HG02870 (cell line): ENCODE data around the gene POU3F1.

Source experiments
- ATAC-seq: cut with Tn5 transposase; IDR thresholded peaks from one replicate; pipeline ENCODE4 v1.9.1; 2021; ENCODE audit warnings: mild to moderate bottlenecking, moderate library complexity; ENCODE audit not compliant: unreplicated experiment

Gene POU3F1

GRCh38 chr1:38029081-38029681 lies 17.4 kb downstream of the POU3F1 start:
- no peak for ATAC-seq

- no peak for ATAC-seq
Measured at GRCh38 chr1:38028671-38029070, 17.9 kb downstream of the POU3F1 start.

GRCh38 chr1:38028105-38028591 lies 18.4 kb downstream of the POU3F1 start:
- peak; percentile 77 for ATAC-seq

GRCh38 chr1:38027201-38028104 lies 19.1 kb downstream of the POU3F1 start:
- ATAC-seq = no peak

- no peak for ATAC-seq
Measured at GRCh38 chr1:38026592-38027200, 19.9 kb downstream of the POU3F1 start.

- no peak for ATAC-seq
Measured at GRCh38 chr1:38025664-38026063, 20.9 kb downstream of the POU3F1 start.

GRCh38 chr1:38025233-38025632 lies 21.4 kb downstream of the POU3F1 start:
- ATAC-seq = no peak

GRCh38 chr1:38022810-38023209 lies 23.8 kb downstream of the POU3F1 start:
- ATAC-seq = no peak

- ATAC-seq = no peak
Measured at GRCh38 chr1:38021969-38022368, 24.6 kb downstream of the POU3F1 start.

GRCh38 chr1:38020396-38020795 lies 26.2 kb downstream of the POU3F1 start:
- no peak for ATAC-seq

- ATAC-seq = no peak
Measured at GRCh38 chr1:38018864-38019343, 27.7 kb downstream of the POU3F1 start.

GRCh38 chr1:38015978-38016725 lies 30.4 kb downstream of the POU3F1 start:
- no peak for ATAC-seq

GRCh38 chr1:38014724-38015424 lies 31.7 kb downstream of the POU3F1 start:
- ATAC-seq = no peak

- no peak for ATAC-seq
Measured at GRCh38 chr1:38014171-38014570, 32.4 kb downstream of the POU3F1 start.

GRCh38 chr1:38013227-38013622 lies 33.4 kb downstream of the POU3F1 start:
- ATAC-seq = no peak

- peak; percentile 96 for ATAC-seq
Measured at GRCh38 chr1:38012363-38013226, 34.0 kb downstream of the POU3F1 start, which contains the start of gene UTP11. Gene UTP11 (plus strand): TSS chr1:38012734. CDS start chr1:38012803, 69 bp downstream.

- no peak for ATAC-seq
Measured at GRCh38 chr1:38009841-38010180, 36.8 kb downstream of the POU3F1 start.

- ATAC-seq = no peak
Measured at GRCh38 chr1:38009088-38009840, 37.3 kb downstream of the POU3F1 start.
